H1 (cell line): ENCODE data around the gene TPSB2. TPM values are rescaled to one million over a fixed set of nuclear protein-coding genes. Genes with fewer than 3 reads are reported as not detected.

Experiments
- CTCF ChIA-PET: fragments of 300-600 bp; sonication (Branson Sonifier 250); formaldehyde crosslinking; loops from one replicate; lab custom pipeline; 2021; ENCODE audit not compliant: partially characterized antibody; lab: Charles Lee
- POLR2A ChIA-PET: fragments of 300-600 bp; sonication (Branson Sonifier 250); formaldehyde crosslinking; loops from one replicate; lab custom pipeline; 2021; ENCODE audit warnings: inconsistent platforms; ENCODE audit not compliant: partially characterized antibody; lab: Charles Lee
- DNase-seq, 2 experiments: peaks; one replicate each; pipeline versions ENCODE4 v3.0.0 to v3.0.0-alpha.2; 2010 to 2022; ENCODE audit warnings: low spot score in 2 of 2, low read depth in 1 of 2, mixed read lengths in 1 of 2
- FAIRE-seq: peaks from 2 replicates; lab custom pipeline; 2011; peaks lifted over from hg19 to GRCh38; lab: Jason Lieb, UNC
- H2AFZ ChIP-seq: 2 replicates; pipeline ENCODE4 v1.8.1; 2012; ENCODE audit warnings: low read length, inconsistent platforms
- H2AK5ac ChIP-seq: 2 replicates; pipeline ENCODE4 v1.6.1; 2013; ENCODE audit warnings: low read depth, low read length
- H2BK120ac ChIP-seq: replicated peaks from 2 replicates; pipeline ENCODE3; 2013; ENCODE audit warnings: low read depth, low read length, inconsistent platforms
- H2BK12ac ChIP-seq: 2 replicates; pipeline ENCODE4 v1.6.1; 2013; ENCODE audit warnings: low read depth, low read length
- H2BK15ac ChIP-seq: 2 replicates; pipeline ENCODE4 v1.6.1; 2013; ENCODE audit warnings: low read length
- H2BK20ac ChIP-seq: 2 replicates; pipeline ENCODE4 v1.6.1; 2013; ENCODE audit warnings: low read length
- H2BK5ac ChIP-seq: 2 replicates; pipeline ENCODE4 v1.6.1; 2013; ENCODE audit warnings: low read depth, low read length
- H3K14ac ChIP-seq: 2 replicates; pipeline ENCODE4 v1.6.1; 2013; ENCODE audit warnings: inconsistent platforms; ENCODE audit not compliant: insufficient read length
- H3K18ac ChIP-seq: 2 replicates; pipeline ENCODE4 v1.6.1; 2013; ENCODE audit warnings: low read length; ENCODE audit errors: extremely low read depth
- H3K23ac ChIP-seq: 2 replicates; pipeline ENCODE4 v1.6.1; 2013; ENCODE audit warnings: inconsistent platforms; ENCODE audit not compliant: insufficient read length
- H3K23me2 ChIP-seq: 2 replicates; pipeline ENCODE4 v1.6.1; 2013; ENCODE audit warnings: low read depth, low read length
- H3K27ac ChIP-seq: 2 replicates; pipeline ENCODE4 v1.6.1; 2011; ENCODE audit warnings: low read depth, low read length, inconsistent platforms
- H3K27me3 ChIP-seq, 4 experiments: replicated peaks in 1 of 4; 1 replicate in 1 of 4; 2 replicates in 3 of 4; pipeline versions ENCODE4 v1.6.1 to v1.8.1; 2011 to 2013; ENCODE audit warnings: low read length in 3 of 4, mild to moderate bottlenecking in 3 of 4, inconsistent platforms in 2 of 4, mixed read lengths in 2 of 4, moderate library complexity in 1 of 4; ENCODE audit not compliant: control insufficient read depth in 3 of 4, insufficient read depth in 3 of 4; ENCODE audit errors: extremely low read depth in 1 of 4
- H3K36me3 ChIP-seq, 4 experiments: 2 replicates each; pipeline versions ENCODE4 v1.6.1 to v1.8.1; 2011 to 2013; ENCODE audit warnings: mild to moderate bottlenecking in 4 of 4, low read length in 3 of 4, moderate library complexity in 2 of 4, control low read depth in 1 of 4, inconsistent platforms in 1 of 4; ENCODE audit not compliant: insufficient read depth in 4 of 4, control insufficient read depth in 2 of 4
- H3K4ac ChIP-seq: replicated peaks from 2 replicates; pipeline ENCODE3; 2013; ENCODE audit warnings: low read length, low read depth, mixed read lengths, inconsistent platforms; ENCODE audit not compliant: insufficient read length
- H3K4me1 ChIP-seq, 4 experiments: replicated peaks in 1 of 4; 1 replicate in 1 of 4; 2 replicates in 3 of 4; pipeline versions ENCODE4 v1.6.1 to v1.8.1; 2011 to 2013; ENCODE audit warnings: low read length in 3 of 4, inconsistent platforms in 2 of 4, mixed read lengths in 1 of 4; ENCODE audit not compliant: insufficient read depth in 4 of 4, control insufficient read depth in 3 of 4
- H3K4me2 ChIP-seq, 2 experiments: 2 replicates each; pipeline versions ENCODE4 v1.6.1 to v1.8.1; 2011 to 2013; ENCODE audit warnings: low read depth in 2 of 2, low read length in 2 of 2, control low read depth in 1 of 2, inconsistent platforms in 1 of 2, mild to moderate bottlenecking in 1 of 2; ENCODE audit not compliant: insufficient read depth in 1 of 2
- H3K4me3 ChIP-seq, 4 experiments: fragments of 200-600, 300-600 bp in 1 of 4; sonication (generic), shearing (Covaris generic), sonication (Bioruptor Twin) in 1 of 4; 2 replicates each; pipeline versions ENCODE4 v1.5.1 to v1.8.1; 2011 to 2016; ENCODE audit warnings: low read length in 4 of 4, low read depth in 3 of 4, control low read depth in 2 of 4, inconsistent platforms in 2 of 4, mild to moderate bottlenecking in 2 of 4, mixed read lengths in 1 of 4, moderate library complexity in 1 of 4; ENCODE audit not compliant: insufficient read depth in 2 of 4; ENCODE audit errors: extremely low read depth in 1 of 4
- H3K56ac ChIP-seq: replicated peaks from 2 replicates; pipeline ENCODE3; 2013; ENCODE audit warnings: low read depth, mild to moderate bottlenecking, mixed read lengths, low read length, inconsistent platforms; ENCODE audit not compliant: insufficient read length
- H3K79me1 ChIP-seq: 2 replicates; pipeline ENCODE4 v1.6.1; 2013; ENCODE audit warnings: low read depth, low read length, control low read depth
- H3K79me2 ChIP-seq, 2 experiments: 2 replicates each; pipeline versions ENCODE4 v1.6.1 to v1.8.1; 2012 to 2013; ENCODE audit warnings: low read length in 2 of 2, mild to moderate bottlenecking in 2 of 2, inconsistent platforms in 1 of 2; ENCODE audit not compliant: insufficient read depth in 2 of 2, control insufficient read depth in 1 of 2
- H3K9ac ChIP-seq, 4 experiments: replicated peaks in 1 of 4; 1 replicate in 1 of 4; 2 replicates in 3 of 4; pipeline versions ENCODE4 v1.6.1 to v1.8.1; 2011 to 2013; ENCODE audit warnings: low read depth in 3 of 4, low read length in 3 of 4, control low read depth in 2 of 4, mild to moderate bottlenecking in 2 of 4, moderate library complexity in 2 of 4, inconsistent platforms in 1 of 4; ENCODE audit errors: extremely low read depth in 1 of 4
- H3K9me3 ChIP-seq, 2 experiments: 2 replicates each; pipeline versions ENCODE4 v1.6.1 to v1.8.1; 2012 to 2013; ENCODE audit warnings: mild to moderate bottlenecking in 2 of 2, moderate library complexity in 2 of 2, control low read depth in 1 of 2, inconsistent platforms in 1 of 2, low read depth in 1 of 2, low read length in 1 of 2, mixed read lengths in 1 of 2; ENCODE audit not compliant: insufficient read depth in 2 of 2
- H4K20me1 ChIP-seq, 2 experiments: replicated peaks in 1 of 2; 2 replicates each; pipeline versions ENCODE3 to v1.8.1; 2011 to 2013; ENCODE audit warnings: inconsistent platforms in 2 of 2, low read length in 2 of 2, mild to moderate bottlenecking in 1 of 2; ENCODE audit not compliant: insufficient read depth in 2 of 2, control insufficient read depth in 1 of 2
- H4K5ac ChIP-seq: 2 replicates; pipeline ENCODE4 v1.6.1; 2013; ENCODE audit warnings: low read length, low read depth, mixed read lengths, inconsistent platforms; ENCODE audit not compliant: insufficient read length
- H4K8ac ChIP-seq: 2 replicates; pipeline ENCODE4 v1.8.0; 2013; ENCODE audit warnings: mild to moderate bottlenecking, moderate library complexity, low read length, inconsistent platforms; ENCODE audit not compliant: insufficient read depth; ENCODE audit errors: extremely low read depth
- H4K91ac ChIP-seq: replicated peaks from 2 replicates; pipeline ENCODE3; 2013; ENCODE audit warnings: low read length, mixed read lengths, inconsistent platforms; ENCODE audit not compliant: insufficient read length
- CHD2 ChIP-seq: IDR thresholded peaks from 2 replicates; pipeline ENCODE4 v1.6.1; 2012; ENCODE audit warnings: low read length, improper control_type of control experiment
- CTBP2 ChIP-seq: IDR thresholded peaks from 2 replicates; pipeline ENCODE4 v1.7.0; 2011; ENCODE audit warnings: borderline replicate concordance, mild to moderate bottlenecking, moderate library complexity, mixed read lengths, low read length; ENCODE audit not compliant: insufficient read depth, insufficient read length
- KDM1A ChIP-seq: fragments of 200-600, 300-600 bp; sonication (generic); IDR thresholded peaks from 2 replicates; pipeline ENCODE4 v1.7.1; 2016; ENCODE audit warnings: mild to moderate bottlenecking, low read length, borderline replicate concordance
- WGBS, 2 experiments: shearing (Covaris generic) in 1 of 2; methylation state at CpG; one replicate each; pipeline versions ENCODE4 v1.1.6 to v1.1.7; 2013 to 2015; ENCODE audit warnings: low lambda C conversion rate in 2 of 2, mixed read lengths in 2 of 2, inconsistent platforms in 1 of 2, low coverage in 1 of 2, missing lambda C conversion rate in 1 of 2; ENCODE audit not compliant: insufficient replicate concordance in 2 of 2, insufficient coverage in 1 of 2, insufficient read length in 1 of 2; ENCODE audit errors: extremely low coverage in 1 of 2, missing lambda C conversion rate in 1 of 2; 5-methylcytosine and 5-hydroxymethylcytosine counted together
- polyA plus RNA-seq, 7 experiments: library from polyadenylated mRNA; depleted of rRNA in 3 of 7; stranded (reverse) in 5 of 7; unstranded in 2 of 7; fragments of >200 nt in 5 of 7; fragments of 200-250 nt in 2 of 7; gene quantifications; 1 replicate in 5 of 7; 2 replicates in 1 of 7; 4 replicates in 1 of 7; pipeline versions ENCODE4 v1.2.1 to v1.2.3, GENCODE V29; 2011 to 2013; ENCODE audit warnings: missing spikeins in 2 of 7, mixed read lengths in 2 of 7
- total RNA-seq: library from RNA; stranded (reverse); fragmentation: NEBNext Ultra II Directional; extraction: Animal tissue kit (Norgen Biotek cat#: 25700); gene quantifications from 2 replicates; pipeline ENCODE4 v1.2.1, GENCODE V29; 2021

TPSB2 gene
- total and polyA plus RNA-seq, 2 of the 8 experiments (the other 6 are each of a cell fraction or from before 2014, with no cell fraction given) = 0.08 TPM; not detected in 1

- Histone ChIP-seq H3K23ac (no peak overlapping the region), H4K5ac (no peak overlapping the region), H2BK20ac (no peak overlapping the region), H3K27me3 (no peaks in the 10 kb centered on the region)
- TF ChIP-seq CTBP2 (no peak), CHD2 (no peak), KDM1A (no peak)
- TF ChIP-seq, all 59 proteins: peak for 0
- Histone ChIP-seq H3K9ac (no peak overlapping the region), H2BK120ac (no peak overlapping the region), H3K4ac (no peak overlapping the region), H2AFZ (no peak overlapping the region), H3K4me1 (no peaks in the 10 kb centered on the region), H3K4me3 (no peak overlapping the region), H2BK12ac (no peak overlapping the region), H4K20me1 (peaks cover 0 to 10% of the 10 kb centered on the region in 2 experiments), H3K9me3 (no peaks in the 10 kb centered on the region), H3K23me2 (no peaks in the 10 kb centered on the region), H3K36me3 (peaks cover 4 to 65% (median 8%) of the 10 kb centered on the region in 4 experiments; a peak in 5 of 8 replicates), H3K79me1 (no peaks in the 10 kb centered on the region), H2BK5ac (no peak overlapping the region), H4K91ac (no peak overlapping the region), H2BK15ac (no peak overlapping the region), H3K27ac (no peak overlapping the region), H3K79me2 (no peaks in the 10 kb centered on the region), H4K8ac (peak overlapping the region; percentile 25; the same call in 1 of the 2 replicates), H2AK5ac (no peak overlapping the region), H3K4me2 (no peak overlapping the region), H3K18ac (no peak overlapping the region), H3K56ac (no peak overlapping the region), H3K14ac (no peak overlapping the region)
- CTCF ChIA-PET = no interaction called here
- FAIRE-seq = no peak
- no peak for DNase-seq
- POLR2A ChIA-PET = no interaction called here
- WGBS, 2 experiments = 95% methylated on average over 24 of the region's 40 CpGs; no CpG with 5 or more reads in 1 of the 2 experiments
Observed at GRCh38 chr16:1212616-1213194, 17.3 kb downstream of the TPSB2 start.
